Measurements from ENCODE around the gene MAEL. TPM values are rescaled to one million over a fixed set of nuclear protein-coding genes. Genes with fewer than 3 reads are reported as not detected.
A peak's percentile ranks its signal among the peaks of the same experiment; 100 is the strongest.

Gene MAEL
- total RNA-seq, 4 donors from 2014 or later: 0.37 TPM; not detected in 3

DNA sequence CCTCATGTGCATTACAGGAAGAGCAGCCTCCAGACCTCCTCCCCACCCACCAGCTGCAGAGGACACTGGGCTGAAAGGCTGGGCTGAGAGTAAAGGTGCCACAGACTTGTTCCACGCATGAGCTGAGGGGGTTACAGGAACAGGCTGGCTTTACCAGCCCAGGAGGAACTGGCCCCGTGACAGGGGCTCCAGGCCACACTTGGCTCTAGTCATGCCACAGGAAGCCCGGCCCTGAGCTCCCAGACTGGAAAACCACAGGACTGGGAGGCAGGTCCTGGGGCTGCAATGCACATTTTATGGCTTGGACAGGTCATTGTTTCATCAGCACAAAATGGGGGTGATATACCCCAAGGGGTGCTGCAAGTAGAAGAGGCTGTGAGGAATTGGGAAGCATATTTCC, 65.5 kb downstream of the MAEL start:
- ATAC-seq (ENCODE audit: low FRiP score) (no peak), DNase-seq (ENCODE audit: low spot score) (no peak)
- TF ChIP-seq, protein P1, sequence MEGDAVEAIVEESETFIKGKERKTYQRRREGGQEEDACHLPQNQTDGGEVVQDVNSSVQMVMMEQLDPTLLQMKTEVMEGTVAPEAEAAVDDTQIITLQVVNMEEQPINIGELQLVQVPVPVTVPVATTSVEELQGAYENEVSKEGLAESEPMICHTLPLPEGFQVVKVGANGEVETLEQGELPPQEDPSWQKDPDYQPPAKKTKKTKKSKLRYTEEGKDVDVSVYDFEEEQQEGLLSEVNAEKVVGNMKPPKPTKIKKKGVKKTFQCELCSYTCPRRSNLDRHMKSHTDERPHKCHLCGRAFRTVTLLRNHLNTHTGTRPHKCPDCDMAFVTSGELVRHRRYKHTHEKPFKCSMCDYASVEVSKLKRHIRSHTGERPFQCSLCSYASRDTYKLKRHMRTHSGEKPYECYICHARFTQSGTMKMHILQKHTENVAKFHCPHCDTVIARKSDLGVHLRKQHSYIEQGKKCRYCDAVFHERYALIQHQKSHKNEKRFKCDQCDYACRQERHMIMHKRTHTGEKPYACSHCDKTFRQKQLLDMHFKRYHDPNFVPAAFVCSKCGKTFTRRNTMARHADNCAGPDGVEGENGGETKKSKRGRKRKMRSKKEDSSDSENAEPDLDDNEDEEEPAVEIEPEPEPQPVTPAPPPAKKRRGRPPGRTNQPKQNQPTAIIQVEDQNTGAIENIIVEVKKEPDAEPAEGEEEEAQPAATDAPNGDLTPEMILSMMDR (IDR thresholded peaks at IDR 0.05): no peak

DNA sequence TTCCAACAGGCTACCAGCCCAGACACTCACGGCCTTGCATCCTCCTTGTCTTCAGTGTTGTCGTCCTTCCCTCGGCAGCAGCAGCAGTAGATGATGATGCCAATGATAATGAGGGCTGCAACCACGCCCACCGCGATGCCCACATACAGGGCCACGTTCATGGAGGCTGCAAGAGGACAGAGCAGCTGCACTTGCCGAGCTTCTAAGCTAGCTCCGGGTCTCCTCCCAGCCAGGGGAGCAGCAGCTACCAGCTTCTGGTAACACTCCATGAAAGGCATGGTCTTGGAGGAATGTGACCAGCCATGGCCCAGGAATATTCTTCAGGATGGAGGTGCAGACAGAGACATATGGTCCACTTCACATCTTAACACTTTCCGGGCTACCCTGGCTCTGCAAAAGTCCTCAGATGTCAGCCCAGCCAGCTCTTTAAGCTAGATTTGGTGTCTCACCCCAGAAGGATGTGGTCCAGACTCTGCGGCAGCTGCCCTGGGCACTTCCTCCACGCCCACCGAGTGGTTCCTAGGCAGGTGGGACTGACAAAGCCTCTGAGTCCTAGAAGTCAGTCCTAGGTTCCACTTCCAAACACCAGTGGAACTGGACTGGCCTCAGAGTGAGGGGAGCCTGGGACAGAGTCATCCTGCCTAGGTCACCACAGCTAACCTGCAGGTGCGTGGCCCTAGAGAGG, 66.0 kb downstream of the MAEL start:
- TF ChIP-seq, protein P1 (IDR thresholded peaks at IDR 0.05): no peak
- DNase-seq (ENCODE audit: low spot score) (no peak), ATAC-seq (ENCODE audit: low FRiP score) (no peak)

DNA sequence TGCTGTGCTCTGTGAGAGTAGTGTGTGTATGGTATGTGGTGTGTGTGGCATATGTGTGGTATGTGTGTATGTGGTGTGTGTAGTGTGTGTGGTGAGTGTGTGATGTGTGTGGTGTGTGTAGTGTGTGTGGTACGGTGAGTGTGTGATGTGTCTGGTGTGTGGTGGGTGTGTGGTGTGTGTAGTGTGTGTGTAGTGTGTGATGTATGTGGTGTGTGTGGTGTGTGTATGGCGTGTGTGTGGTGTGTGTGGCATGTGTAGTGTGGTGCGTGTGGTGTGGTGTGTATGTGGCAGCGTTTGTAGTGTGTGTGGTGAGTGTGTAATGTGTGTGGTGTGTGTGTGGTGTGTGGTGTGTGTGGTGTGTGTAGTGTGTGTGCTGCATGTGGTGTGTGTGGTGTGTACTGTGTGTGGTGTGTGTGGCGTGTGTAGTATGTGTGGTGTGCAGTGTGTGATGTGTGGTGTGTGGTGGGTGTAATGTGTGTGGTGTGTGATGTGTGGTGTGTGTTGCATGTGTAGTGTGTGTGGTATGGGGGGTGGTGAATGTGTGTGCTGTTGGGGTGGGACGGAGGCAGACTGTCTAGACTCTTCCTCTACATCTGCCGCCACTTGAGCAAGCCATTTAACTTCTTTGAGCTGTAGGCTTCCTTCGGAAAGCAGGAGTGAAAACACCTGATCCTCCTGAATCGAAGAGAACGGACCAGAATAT, 67.6 kb downstream of the MAEL start:
- no peak for DNase-seq (ENCODE audit: low spot score)
- ATAC-seq (ENCODE audit: low FRiP score): no peak
- TF ChIP-seq, protein P1 (IDR thresholded peaks at IDR 0.05): no peak

DNA sequence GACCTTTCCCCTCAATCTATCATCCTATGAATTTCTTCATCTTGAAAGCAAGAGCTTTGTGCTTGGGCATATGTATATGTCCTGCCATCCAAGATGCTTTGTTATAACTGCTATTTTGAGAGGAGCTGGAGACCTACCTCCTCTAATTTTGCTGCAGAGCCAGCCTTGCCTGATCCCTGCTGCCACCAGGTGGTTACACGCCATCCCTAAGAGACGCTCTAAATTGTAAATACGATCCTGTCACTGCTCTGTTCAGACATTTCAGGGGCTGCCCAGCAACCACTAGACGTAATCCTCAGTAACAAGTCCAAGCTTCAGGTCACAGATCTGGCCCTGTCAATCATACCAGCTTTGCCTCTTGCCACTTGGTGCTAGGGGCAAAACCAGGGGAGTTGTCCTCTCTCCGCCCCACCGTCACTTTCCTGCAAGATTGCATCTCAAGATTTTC, 68.2 kb downstream of the MAEL start:
- peak; percentile 45 for ATAC-seq (ENCODE audit: low FRiP score)
- no peak for DNase-seq (ENCODE audit: low spot score)
- TF ChIP-seq, protein P1 (IDR thresholded peaks at IDR 0.05): no peak

DNA sequence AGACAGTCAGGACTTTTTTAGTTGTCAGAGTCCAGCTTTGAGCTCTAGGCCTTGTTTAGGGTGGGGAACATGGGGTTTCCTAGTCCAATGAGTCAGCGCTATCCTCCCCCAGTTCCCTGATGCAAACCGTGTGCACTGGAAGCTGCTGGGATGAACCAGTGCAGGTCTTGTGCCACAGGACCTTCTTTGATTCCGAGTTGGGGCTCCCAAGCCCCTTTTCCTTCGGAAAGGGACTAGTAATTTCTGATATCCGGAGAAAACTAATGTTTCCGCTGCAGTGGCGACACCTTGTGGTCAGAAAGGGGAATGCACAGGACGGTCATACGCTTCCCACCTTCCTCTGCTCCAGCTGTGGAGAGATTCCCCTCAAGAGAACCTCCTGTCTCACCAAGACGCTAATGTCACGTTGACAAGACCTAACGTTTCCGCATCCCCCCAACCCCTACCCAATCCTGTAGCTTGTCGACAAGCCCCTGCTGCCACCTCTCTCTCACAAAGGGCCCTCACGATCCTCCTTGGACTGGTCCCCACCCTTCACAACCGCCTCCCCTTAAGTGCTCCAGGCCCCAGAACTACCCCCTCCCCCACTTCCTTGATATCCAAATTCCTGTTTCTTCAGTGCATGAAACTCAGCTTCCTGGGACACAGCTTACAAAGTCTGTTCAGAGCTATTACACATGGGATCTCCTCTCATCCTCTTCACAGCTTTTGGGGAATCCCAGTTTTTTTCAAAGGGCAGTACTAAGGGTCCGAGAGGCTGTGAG, 70.1 kb downstream of the MAEL start:
- ATAC-seq (ENCODE audit: low FRiP score): peak; percentile 78
- peak; percentile 74 for DNase-seq (ENCODE audit: low spot score)
- TF ChIP-seq, protein P1 (IDR thresholded peaks at IDR 0.05): peak in 1 of 3 donors; percentile 84

DNA sequence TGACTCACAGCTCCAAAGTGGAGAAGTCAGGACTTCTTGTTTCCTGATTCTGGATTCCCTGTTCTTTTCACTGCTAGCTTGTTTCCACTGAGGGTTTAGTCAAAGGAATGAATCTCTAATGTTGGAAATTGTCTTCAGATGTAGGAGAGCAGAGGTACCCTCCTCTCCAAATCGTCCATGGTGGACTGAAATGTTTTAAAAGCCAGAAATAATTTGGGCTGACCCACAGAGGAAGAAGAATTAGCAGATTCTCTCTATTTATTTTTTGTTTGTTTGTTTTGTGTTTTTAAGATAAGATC, 70.7 kb downstream of the MAEL start:
- DNase-seq (ENCODE audit: low spot score) (no peak), ATAC-seq (ENCODE audit: low FRiP score) (no peak)
- TF ChIP-seq, protein P1 (IDR thresholded peaks at IDR 0.05): no peak

All from omental fat pad (tissue), 4 donors.